ENCODE results near the gene PIR. TPM values are rescaled to one million over a fixed set of nuclear protein-coding genes. Genes with fewer than 3 reads are reported as not detected.

PIR gene
- 12.0 TPM for total RNA-seq
- long read RNA-seq, transcript PIR-201 (10 exons, 1,282 nt), result major isoform, 14 of 21 reads
- long read RNA-seq, partial matches to known transcripts, result 1 of 21 reads
- long read RNA-seq, other reads (novel, unspliced or antisense), result 3 of 21 reads

- DNase-seq, result peak; percentile 91
- ATAC-seq, result peak; percentile 100
- intact Hi-C loops (cut with micrococcal nuclease), result loop anchor here (10.0 kb wide), 1 partner anchor 71 kb away; no protein-coding TSS in a partner anchor
Observed at GRCh38 chrX:15493118-15493962, at the start of gene PIR. PIR (minus strand) TSS chrX:15493333; CDS start chrX:15491257, 2,076 bp downstream.

GRCh38 chrX:15530318-15530717, 37.2 kb upstream of the PIR start:
- intact Hi-C loops (cut with micrococcal nuclease), result no loop called here
- no peak for DNase-seq

GRCh38 chrX:15529165-15529564, 36.0 kb upstream of the PIR start:
- intact Hi-C loops (cut with micrococcal nuclease), result no loop called here
- no peak for DNase-seq
- no peak for ATAC-seq

More at GRCh38 chrX:15530318-15530717, 37.2 kb upstream of the PIR start:
- no peak for ATAC-seq

DNA sequence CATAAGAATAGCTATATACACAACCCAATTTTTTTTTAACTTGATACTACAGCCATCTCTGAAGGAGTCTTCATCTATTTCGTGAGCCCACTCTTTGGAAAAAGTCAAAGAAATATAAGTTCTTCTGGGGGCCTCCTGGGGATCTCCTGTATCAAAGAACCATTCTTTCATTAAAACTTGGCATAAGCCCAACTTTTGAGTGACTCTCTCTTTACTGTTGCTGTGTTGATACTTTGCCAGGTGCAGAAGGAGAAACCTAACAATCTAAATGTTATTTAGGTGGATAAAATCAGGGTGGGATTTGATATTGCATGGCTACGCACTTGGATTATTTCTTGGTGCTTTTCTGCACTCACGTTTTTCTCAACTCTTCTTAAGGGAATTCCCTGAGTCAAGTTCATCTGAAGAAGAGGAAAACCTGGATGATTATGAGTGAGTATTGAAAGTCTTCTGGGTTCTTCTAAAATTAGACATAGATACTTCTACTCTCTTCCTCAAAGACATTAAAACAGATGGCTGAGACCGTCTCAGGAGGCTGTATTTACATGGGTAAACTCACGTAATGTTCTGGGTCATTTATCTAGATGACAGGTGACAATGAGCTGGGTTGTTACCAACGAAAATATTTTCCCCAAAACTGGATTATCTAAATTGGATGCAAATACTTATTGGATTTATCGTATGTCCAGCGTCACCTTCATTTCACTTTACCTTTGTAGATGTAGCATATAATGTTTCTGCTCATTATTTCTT, 32.7 kb upstream of the PIR start:
- intact Hi-C loops (cut with micrococcal nuclease), result no loop called here
- no peak for DNase-seq
- ATAC-seq, result no peak

DNA sequence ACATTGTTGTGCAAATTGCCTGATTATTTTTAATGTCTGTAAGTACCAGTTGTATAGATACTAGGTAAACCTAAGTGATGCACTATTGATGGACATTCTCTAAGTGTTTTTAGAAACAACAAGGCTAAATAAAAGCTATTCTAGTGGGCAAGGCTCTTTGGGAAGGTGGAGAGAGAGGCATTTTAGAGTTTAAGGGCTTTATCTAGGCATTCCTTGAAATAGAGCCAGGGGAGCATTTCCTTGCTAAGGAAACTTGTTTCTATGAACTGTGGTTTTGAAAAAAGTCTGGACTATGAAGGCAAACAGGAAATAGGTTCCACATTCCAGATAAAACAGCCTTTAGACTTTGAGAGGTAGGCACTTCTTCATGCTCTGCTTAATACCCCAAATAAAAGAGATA, 31.3 kb upstream of the PIR start:
- ATAC-seq (no peak), DNase-seq (no peak)
- intact Hi-C loops (cut with micrococcal nuclease), result no loop called here

DNA sequence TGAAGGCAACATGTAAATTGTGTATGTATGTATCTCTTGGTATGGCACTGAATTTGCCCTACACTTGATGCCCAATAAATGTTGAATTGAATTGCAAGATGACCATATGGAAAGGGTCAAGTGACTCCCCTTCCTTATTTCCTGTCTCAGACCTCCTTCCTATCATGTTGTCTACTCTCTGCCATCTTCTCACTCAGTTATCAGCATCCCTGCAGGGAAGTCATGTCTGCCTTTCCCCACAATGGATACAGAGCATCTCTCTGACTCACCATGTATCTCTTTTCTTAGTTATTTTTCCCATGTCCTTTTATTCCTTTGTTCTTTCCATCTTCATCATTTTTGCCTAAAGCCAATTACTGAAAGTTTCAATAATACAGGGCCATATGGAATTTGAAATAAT, 30.0 kb upstream of the PIR start:
- ATAC-seq (no peak), DNase-seq (no peak)
- intact Hi-C loops (cut with micrococcal nuclease), result no loop called here

- intact Hi-C loops (cut with micrococcal nuclease), result no loop called here
- ATAC-seq (no peak), DNase-seq (no peak)
Observed at GRCh38 chrX:15522464-15522863, 29.3 kb upstream of the PIR start.

GRCh38 chrX:15515931-15516330, 22.8 kb upstream of the PIR start:
- no peak for ATAC-seq

DNA sequence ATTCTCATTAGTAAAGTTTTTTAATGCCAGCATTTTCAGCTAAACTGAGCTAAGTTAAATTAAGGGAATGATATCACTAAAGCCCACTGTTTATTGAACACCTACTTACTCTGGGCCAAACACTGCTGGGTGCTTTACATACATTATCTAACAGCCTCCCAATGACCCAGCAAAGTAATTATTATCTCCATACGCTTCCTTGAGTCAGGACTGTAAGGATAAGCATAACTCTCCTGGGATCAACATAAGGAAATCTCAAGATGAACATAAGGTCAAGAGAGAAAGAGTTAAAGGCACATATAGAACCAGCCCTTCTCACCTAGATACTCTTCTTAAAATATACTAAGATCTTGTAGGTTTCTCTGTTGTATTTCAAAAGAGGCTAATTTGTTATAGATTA, 21.1 kb upstream of the PIR start:
- DNase-seq, result no peak
- intact Hi-C loops (cut with micrococcal nuclease), result no loop called here
- ATAC-seq, result no peak

More at GRCh38 chrX:15515931-15516330, 22.8 kb upstream of the PIR start:
- DNase-seq, result no peak
- intact Hi-C loops (cut with micrococcal nuclease), result no loop called here

DNA sequence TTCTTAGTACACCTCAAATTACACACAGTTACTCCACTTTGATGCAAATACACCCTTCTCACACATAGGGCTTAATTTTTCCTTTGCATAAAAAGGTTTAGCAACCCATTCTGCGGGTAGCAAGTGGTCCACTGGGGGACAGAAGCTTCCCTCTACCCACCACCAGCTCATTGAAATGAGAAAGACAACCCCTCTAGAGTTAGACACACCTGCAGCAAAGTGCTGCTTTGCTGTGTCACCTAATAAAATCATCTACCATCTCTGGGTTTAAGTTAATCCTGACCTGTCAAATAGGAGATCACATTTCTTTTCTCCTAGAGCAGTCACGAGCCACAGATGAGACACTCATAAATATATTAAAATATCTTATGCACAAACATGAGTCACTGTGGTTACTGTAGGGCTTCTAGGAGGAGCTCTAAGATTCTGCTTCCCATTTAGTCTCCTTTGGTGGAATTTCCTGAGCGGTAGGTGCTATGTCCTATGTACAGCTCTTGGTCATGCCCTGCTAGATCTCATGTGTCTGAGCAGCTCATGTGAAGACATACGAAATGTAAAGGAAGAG, 19.4 kb upstream of the PIR start:
- ATAC-seq, result no peak
- intact Hi-C loops (cut with micrococcal nuclease), result no loop called here
- no peak for DNase-seq

DNA sequence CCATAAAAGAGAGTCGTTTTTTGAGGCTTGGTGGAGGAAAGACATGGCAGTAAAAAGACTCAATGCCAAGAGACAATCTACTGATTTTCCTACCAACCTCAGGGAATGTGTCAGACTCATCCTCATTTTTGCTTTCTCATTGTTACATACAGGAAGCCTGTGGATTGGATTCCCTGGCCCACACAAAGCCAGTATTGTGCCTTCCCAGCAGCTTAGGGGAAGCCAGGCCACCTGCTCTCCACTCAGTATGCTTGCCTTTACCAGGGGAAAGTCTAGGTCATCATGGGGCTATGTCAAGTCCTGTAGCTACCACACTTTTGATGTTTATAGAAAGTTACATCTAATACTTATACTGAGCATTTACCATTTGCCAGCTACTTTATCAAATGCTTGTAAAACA, 18.4 kb upstream of the PIR start:
- ATAC-seq (no peak), DNase-seq (no peak)
- intact Hi-C loops (cut with micrococcal nuclease), result no loop called here

DNA sequence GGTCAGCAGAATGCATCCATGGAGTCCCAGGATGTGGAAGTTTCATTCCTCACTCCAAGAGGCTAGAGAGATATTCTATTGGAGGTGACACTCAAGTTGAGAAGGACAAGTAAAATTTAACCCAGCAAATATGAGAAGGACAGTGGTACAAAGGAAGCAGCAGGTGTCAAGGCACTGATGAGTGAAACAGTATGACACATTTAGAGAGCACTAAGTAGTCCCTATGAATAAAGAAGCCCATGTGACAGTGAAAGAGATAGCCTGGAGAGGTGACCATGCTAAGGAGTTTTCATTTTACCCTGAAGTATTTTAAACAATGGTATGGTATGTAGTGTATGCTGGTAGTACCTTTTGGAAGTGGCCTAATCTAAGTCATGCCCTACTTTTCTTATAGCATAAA, 16.7 kb upstream of the PIR start:
- intact Hi-C loops (cut with micrococcal nuclease), result no loop called here
- ATAC-seq (no peak), DNase-seq (no peak)

DNA sequence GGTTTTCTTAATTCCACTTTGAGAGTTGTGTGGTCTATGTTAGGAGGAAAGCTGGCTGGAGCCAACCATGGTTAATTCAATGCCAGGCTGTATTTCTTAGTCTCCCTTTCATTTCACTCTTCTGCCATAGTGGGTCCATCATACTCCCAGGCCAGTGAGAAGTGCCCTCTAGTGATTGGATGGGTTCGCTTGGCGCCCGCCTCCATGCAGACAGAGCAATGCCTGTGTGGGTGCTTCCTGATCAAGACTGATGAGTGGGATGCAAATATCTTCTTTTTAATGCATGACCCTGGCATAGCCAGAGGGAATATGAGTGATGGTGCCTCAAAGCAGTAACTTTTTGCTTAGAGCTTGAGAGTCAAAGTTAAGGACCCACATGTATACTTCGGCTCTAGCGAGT, 13.9 kb upstream of the PIR start:
- DNase-seq (no peak), ATAC-seq (no peak)
- intact Hi-C loops (cut with micrococcal nuclease), result no loop called here

GRCh38 chrX:15505101-15505500, 12.0 kb upstream of the PIR start:
- intact Hi-C loops (cut with micrococcal nuclease), result no loop called here
- no peak for DNase-seq
- ATAC-seq, result no peak

- no peak for ATAC-seq
- DNase-seq, result no peak
- intact Hi-C loops (cut with micrococcal nuclease), result no loop called here
Observed at GRCh38 chrX:15504661-15505060, 11.5 kb upstream of the PIR start.

DNA sequence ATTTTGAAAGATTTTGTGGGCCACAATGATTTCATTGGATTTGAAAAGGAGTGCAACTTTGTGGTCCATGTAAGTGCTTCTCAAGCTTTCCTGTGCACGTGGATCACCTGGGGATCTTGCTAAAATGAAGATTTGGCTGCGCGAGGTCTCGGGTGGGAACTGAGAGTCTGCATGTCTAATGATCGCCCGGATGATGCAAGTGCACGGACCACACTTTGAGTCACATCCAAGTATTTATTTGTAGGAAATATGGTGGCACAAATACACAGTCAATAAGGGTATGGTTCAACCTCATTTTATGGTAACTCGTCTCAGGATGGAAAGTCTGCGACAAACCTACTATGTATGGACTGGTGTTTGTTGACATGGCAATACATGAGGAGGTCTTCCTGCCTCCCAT, 8.4 kb upstream of the PIR start:
- DNase-seq (no peak), ATAC-seq (no peak)
- intact Hi-C loops (cut with micrococcal nuclease), result no loop called here

DNA sequence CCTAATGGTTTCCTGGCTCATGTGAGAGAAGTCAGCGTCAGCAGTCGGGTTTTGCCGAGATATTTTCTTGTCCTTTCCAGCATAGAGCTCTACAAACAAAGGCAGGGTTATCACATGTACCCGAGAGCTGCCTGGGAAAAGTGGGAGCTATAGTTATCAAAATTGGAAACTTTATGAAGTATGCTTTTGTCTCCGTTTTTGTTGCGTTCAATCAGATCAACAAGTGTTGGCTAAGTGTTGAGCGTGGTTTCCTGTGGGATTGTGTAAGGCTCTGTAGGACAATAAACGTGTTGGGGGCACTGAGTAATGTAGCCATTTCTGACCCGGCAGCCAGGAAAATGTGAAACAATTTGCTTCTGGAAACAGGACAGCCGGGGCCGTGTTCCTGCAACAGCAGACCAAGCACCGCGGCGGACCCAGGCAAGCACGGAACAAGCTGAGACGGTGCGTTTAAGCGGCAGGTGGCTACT, 7.4 kb upstream of the PIR start, which contains the start of gene BMX:
Gene BMX (plus strand): TSS at position 311 of the 470 bp plus-strand sequence. CDS start 7,547 bp downstream, outside the sequence.
- intact Hi-C loops (cut with micrococcal nuclease), result no loop called here
- DNase-seq (peak; percentile 35), ATAC-seq (peak; percentile 57)

DNA sequence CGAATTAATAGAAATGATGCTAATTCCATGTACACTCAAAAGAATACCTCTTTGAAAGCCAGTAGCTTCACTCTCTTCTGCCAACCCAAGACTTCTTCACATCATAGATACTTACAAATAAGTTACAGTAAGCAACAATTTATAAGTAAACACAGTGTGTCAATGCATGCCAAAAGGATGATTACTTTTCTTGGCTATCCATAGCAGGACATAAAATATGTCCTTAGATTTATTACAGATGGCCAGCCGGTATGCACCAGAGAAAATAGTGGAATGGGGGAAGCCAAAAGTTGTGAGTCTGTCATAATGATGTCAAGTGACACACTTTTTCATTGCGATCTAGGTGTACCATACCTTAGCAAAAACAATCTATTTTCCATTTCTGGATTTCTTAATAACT, 6.8 kb upstream of the PIR start:
- ATAC-seq (no peak), DNase-seq (no peak)
- intact Hi-C loops (cut with micrococcal nuclease), result loop anchor here (10.0 kb wide), 1 partner anchor 65 kb away; no protein-coding TSS in a partner anchor

DNA sequence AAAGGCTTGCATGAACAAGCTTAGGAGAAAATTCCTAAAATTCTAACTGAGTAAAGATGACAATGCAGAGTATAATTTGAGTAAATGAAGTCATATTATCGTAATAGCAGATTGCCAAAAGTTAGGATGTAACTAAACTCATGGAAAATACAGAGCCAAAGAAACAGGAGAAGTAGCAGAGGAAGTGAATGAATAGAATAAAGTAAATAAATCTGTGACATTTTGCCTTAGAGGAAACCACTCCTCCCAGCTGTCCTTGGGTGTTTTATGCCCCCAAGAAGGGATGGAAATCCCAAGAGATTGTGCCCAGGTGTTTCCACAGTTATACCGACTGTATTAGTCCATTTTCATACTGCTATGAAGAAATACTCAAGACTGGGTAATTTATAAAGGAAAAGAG, 5.6 kb upstream of the PIR start:
- ATAC-seq, result no peak
- DNase-seq, result no peak
- intact Hi-C loops (cut with micrococcal nuclease), result loop anchor here (10.0 kb wide), 1 partner anchor 66 kb away; no protein-coding TSS in a partner anchor
